ENCODE measurements around the gene ALG12.

The ALG12 gene

DNA sequence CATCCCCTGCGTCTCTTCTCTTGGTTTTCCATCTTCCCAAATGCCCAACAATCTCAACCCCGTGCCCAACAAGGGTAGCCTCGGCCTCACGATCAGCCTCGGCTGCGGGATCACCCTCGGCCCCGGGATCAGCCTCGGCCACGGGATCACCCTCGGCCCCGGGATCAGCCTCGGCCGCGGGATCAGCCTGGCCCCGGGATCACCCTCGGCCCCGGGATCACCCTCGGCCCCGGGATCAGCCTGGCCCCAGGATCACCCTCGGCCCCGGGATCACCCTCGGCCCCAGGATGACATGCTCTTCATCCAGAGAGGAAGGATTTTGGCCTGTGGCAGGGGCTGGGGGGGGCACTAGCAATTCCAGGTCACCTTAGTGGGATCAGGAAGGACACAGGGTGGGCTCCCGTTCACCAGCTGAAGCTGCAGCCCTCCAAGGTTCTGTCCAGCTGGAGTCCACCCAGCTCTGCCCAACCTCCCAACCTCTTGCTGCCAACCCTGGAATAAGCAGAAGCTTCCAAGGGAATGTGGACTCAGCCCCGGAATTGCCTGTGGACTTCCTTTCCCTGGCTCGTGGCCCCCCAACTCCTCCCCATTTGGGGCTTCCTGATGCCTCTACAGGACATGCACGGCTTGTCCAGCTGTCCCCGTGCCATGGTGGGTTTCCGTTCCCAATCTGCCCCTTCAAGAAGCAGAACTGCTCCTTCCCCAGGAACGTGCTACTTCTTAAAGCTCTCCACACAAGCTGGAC is 6.2 kb downstream of the ALG12 start:
- DNase-seq (ENCODE audit: low spot score): no peak

DNA sequence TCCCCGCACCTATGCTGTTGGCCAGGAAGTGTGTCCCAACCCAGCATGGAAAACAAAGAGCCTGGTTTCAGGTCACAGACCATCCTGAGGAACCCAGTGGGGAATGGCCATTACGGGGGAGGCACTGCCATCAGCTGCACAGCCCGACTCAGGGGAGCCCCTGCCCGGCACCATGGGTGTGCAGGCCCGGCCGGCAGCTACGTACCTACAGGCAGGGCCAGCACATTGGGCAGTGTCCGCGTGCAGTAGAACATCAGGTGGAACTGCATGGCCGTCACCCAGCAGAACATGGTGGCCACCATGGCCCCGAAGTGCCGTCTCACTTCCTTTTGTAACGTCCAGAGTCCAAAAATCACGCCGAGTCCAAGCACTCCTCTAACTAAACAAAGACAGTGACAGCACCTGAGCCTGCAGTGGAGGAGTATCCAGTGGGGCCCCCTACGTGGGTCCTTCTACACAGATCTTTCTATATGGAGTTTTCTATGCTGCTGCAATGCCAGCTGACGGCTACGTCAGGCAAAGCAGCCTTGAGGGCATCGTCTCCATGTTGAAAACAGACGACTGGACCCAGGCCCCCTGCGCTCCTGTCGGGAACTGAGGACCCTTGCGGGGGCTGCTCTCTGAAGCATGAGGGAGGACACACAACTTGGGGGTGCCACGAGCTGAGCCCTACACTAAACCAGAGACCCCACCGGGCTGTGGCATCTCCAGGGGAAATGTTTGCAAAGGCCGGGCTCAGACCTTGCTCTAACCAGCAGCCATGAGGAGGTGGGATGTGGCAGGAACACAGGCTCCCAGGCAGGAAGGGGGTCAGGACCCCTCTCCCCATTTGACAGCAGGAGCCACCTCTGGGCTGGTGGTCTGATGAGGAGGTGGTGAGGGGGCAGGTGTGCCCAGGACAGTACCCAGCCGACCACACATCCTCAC is 7.7 kb downstream of the ALG12 start:
- DNase-seq (ENCODE audit: low spot score): no peak

DNA sequence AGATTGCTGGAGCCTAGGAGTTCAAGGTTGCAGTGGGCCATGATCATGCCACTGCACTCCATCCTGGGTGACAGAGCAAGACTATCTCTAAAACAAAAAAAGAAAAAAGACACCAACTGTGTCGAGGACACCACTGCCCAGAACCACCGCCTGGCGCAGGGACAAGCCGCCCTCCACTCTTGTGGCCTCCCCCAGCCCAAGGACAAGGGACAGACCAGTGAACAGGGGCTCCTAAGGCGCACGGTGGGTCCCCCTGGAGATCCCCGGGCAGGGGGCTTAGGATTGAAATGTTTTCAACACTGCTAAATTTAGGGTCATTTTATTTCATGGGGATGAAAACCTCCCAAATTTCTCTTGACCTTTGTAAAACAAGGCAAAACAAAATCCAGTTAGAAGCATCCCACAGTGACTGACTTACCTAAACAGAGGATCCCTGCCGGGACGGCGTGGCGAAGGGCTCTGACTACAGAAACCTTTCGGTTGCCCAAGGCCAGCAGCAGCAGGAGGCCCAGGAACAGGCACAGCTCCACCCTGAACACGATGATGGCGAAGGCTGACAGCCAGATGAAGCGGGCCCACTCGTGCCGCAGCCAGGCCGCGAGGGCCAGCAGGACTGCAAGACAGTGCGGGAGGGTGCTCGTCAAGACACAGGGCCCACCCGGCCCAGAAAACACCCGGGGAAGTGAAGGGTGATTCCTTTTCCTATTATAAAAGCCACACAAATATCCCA is 8.6 kb downstream of the ALG12 start:
- DNase-seq (ENCODE audit: low spot score): no peak

GRCh38 chr22:49907807-49908206 is 10.4 kb downstream of the ALG12 start:
- DNase-seq (ENCODE audit: low spot score): no peak

GRCh38 chr22:49906799-49907290 is 11.4 kb downstream of the ALG12 start:
- DNase-seq (ENCODE audit: low spot score): no peak

GRCh38 chr22:49906071-49906798 is 12.0 kb downstream of the ALG12 start:
- no peak for DNase-seq (ENCODE audit: low spot score)

DNA sequence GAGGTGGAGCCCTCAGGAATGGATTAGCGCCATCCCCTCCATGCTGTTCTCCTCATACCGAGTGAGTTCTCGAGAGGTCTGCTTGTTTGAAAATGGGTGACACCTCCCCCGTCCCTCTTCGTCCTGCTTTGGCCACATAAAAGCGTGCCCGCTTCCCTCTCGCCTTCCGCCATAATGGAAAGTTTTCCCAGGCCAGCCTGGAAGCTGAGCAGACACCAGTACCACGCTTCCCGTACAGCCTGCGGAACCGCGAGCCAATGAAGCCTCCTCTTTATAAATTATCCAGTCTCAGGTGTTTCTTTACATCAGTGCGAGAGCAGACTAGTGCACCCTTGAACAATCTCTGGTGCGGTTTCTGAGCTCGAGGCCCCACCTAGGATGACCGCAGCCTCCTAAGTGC is 12.8 kb downstream of the ALG12 start:
- DNase-seq (ENCODE audit: low spot score): no peak

DNA sequence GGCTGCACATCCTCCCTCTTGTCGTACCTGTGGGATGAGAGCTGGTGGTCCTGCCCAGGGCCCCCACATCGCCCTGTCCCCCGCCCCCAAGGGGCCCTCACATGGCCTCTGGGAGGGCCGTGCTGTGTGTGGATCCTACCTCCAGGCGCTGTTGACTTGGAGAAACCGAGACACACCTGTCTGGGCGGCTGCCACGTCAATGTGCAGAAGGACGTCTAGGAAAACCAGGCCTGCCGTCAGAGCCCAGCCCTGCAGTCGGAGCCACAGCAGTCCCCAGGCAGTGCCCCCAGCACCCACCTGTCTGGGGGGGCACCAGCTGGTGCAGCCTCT is 14.2 kb downstream of the ALG12 start:
- no peak for DNase-seq (ENCODE audit: low spot score)

- no peak for DNase-seq (ENCODE audit: low spot score)
These were observed 14.8 kb downstream of the ALG12 start for GRCh38 chr22:49903322-49904039.

- DNase-seq (ENCODE audit: low spot score): no peak
These were observed 16.8 kb downstream of the ALG12 start for GRCh38 chr22:49901457-49901856.

DNA sequence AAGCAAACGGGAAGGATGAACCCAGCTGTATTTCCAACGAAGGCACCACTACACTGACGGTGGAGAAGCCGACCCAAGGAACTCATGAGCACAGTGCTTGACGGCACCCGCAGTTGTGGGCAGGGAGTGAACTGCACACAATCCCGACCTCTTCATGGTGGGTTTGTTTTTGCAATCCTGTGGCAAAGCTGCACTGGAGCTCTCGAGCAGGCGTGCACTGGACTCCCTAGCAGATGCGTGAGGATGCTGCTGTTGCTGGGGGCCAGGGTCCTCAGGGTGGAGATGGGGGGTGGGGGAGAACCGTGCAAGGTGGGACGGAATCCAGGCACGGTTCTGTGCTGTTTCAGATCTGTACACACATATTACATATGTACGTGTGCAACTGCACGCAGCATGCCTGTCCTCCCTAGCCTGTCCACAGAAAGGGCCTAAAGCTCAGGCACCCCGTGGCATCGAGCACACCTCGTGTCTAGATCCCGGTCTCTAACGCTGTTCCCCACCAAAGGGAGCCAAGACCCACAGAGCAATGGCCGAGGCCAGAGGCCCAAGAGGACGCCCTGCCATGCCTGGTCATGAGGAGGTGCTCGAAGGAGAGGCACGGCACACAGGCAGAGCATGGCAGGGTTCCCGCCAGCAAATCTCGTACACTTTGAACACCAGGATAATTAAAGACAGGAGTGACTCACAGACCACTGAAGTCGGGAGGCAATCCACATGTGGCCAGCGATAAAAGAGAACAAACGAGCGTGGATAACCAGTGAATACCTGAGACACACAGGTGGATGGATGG is 17.6 kb downstream of the ALG12 start:
- no peak for DNase-seq (ENCODE audit: low spot score)

- DNase-seq (ENCODE audit: low spot score): no peak
These were observed 18.7 kb downstream of the ALG12 start for GRCh38 chr22:49899530-49899929.

DNA sequence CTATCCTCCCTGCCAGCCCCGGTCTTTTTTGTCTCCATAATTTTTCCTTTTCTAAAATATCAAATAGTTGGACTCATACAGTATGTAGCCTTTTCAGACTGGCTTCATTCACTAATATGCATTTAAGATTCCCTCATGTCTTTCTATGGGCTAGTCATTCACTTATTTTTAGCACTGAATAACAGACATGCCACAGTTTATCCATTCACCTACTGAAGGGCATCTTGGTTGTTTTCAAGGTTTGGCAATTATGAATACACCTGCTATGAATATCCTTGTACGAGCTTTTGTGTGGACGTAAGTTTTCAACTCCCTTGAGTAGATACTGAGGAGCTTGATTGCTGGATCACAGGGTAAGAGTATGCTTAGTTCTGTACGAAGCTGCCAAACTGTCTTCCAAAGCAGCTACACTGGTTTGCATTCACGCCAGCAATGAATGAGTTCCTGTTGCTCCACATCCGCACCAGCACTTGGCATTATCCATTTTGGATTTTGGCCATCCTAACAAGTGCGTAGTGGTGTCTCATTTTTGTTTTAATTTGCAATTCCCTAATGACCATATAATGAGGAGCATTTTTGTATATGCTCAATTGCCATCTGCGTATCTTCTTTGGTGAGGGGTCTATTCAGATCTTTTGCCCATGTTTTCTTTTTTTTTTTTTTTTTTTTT is 21.1 kb downstream of the ALG12 start:
- no peak for DNase-seq (ENCODE audit: low spot score)

DNA sequence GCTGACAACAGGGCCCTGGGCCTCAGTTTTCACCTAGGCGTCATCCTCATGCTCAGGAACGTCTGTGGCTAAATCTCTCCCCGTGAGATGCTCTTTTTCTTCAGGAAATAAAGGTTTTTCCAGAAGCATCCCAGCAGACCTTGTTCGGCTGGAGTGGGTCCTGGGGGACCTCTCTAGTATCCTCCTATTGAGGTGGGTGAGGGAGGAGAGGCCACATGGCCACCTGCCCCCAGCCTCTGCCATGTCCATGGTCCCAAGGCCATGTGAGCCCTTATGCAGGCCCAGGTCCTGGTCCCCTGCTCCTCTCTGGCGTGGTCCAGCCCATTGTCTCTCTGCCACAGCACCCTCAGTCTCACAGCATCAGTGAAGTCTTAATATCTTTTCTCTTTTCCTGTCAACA is 22.0 kb downstream of the ALG12 start:
- DNase-seq (ENCODE audit: low spot score): no peak

- no peak for DNase-seq (ENCODE audit: low spot score)
These were observed 23.8 kb downstream of the ALG12 start for GRCh38 chr22:49894322-49895054.

GRCh38 chr22:49893025-49893424 is 25.2 kb downstream of the ALG12 start:
- no peak for DNase-seq (ENCODE audit: low spot score)

GRCh38 chr22:49892226-49892899 is 25.9 kb downstream of the ALG12 start:
- no peak for DNase-seq (ENCODE audit: low spot score)

DNA sequence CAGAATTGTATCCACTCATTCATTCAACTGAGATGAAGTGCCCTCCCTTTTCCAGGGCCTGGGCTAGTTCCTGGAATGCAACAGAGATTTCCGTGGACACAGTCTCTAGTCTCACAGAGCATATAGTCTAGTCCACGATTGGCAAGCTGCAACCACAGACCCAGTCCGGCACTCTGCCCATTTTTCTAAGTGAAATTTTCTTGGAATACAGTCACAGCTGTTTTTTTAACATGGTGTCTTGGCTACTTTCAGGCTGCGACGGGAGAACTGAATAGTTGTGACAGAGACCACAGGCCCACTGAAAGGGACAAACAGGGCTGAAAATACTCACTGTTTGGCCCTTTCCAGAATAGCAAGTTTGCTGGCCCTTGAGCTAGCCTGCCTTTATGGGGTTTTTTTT is 29.2 kb downstream of the ALG12 start:
- DNase-seq (ENCODE audit: low spot score): no peak

- no peak for DNase-seq (ENCODE audit: low spot score)
These were observed 30.5 kb downstream of the ALG12 start for GRCh38 chr22:49887702-49888101.
